HL-60 (cell line): ENCODE data around the gene ENPP1.

ENCODE experiments used
- DNase-seq, 2 experiments: peaks; one replicate each; pipeline ENCODE4 v3.0.0-alpha.2; 2010 to 2020; ENCODE audit warnings: low read depth in 1 of 2, low spot score in 1 of 2
- H3K27ac ChIP-seq: fragments of 250-450 bp; sonication (Bioruptor Pico); replicated peaks from 2 replicates; pipeline ENCODE4 v1.5.1; 2020; ENCODE audit warnings: mild to moderate bottlenecking, moderate library complexity
- H3K27me3 ChIP-seq: fragments of 250-450 bp; sonication (Bioruptor Pico); 2 replicates; pipeline ENCODE4 v1.5.1; 2021; ENCODE audit warnings: mild to moderate bottlenecking, moderate library complexity; ENCODE audit not compliant: insufficient read depth, poor library complexity, severe bottlenecking
- H3K4me3 ChIP-seq: replicated peaks from 2 replicates; pipeline ENCODE4 v1.5.1; 2011; ENCODE audit warnings: mild to moderate bottlenecking, control low read depth, low read length; ENCODE audit not compliant: insufficient read depth
- GABPA ChIP-seq: IDR thresholded peaks from 2 replicates; pipeline ENCODE4 v1.6.1; 2012; ENCODE audit warnings: low read depth
- POLR2AphosphoS5 ChIP-seq: IDR thresholded peaks from 2 replicates; pipeline ENCODE4 v1.6.1; 2012; ENCODE audit warnings: low read depth
- REST ChIP-seq: IDR thresholded peaks from 2 replicates; pipeline ENCODE4 v1.6.1; 2012; ENCODE audit warnings: low read depth; ENCODE audit not compliant: insufficient replicate concordance
- SPI1 ChIP-seq: IDR thresholded peaks from 2 replicates; pipeline ENCODE4 v1.6.1; 2012; ENCODE audit warnings: low read depth, mild to moderate bottlenecking, borderline replicate concordance
- TF ChIP-seq, protein P1 (sequence below): IDR thresholded peaks from one replicate; pipeline ENCODE4 v1.5.1; 2011; ENCODE audit warnings: low read length, control low read depth, inconsistent platforms; ENCODE audit not compliant: insufficient read depth

The ENPP1 gene

GRCh38 chr6:131916847-131917246, 109.0 kb downstream of the ENPP1 start:
- no peak for TF ChIP-seq SPI1
- no peak for TF ChIP-seq POLR2AphosphoS5
- DNase-seq: no peak
- Histone ChIP-seq H3K27me3 (no peaks in the 10 kb centered on the region), H3K27ac (no peak overlapping the region), H3K4me3 (no peak overlapping the region)

DNA sequence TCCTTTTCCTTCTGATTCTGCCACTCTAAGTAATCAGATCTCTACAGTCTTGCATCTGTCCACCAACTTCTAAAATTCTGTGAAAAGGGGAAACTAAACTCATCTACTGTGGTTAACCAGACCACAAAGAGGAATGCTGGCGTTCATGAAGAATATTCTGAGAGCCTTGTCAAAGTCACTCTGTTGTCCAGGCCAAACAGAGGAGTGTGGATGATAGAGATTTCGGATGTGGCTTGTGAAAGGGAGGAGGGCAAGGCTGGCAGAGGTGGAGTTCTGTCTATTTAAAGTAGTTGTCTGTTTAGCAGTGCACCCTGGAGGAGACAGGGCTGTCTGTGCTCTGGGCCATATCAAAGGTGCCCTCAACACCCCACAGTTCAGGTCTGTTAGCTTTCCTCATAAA, 109.5 kb downstream of the ENPP1 start:
- DNase-seq: peak in 1 of 2 experiments; percentile 6
- TF ChIP-seq, protein P1, sequence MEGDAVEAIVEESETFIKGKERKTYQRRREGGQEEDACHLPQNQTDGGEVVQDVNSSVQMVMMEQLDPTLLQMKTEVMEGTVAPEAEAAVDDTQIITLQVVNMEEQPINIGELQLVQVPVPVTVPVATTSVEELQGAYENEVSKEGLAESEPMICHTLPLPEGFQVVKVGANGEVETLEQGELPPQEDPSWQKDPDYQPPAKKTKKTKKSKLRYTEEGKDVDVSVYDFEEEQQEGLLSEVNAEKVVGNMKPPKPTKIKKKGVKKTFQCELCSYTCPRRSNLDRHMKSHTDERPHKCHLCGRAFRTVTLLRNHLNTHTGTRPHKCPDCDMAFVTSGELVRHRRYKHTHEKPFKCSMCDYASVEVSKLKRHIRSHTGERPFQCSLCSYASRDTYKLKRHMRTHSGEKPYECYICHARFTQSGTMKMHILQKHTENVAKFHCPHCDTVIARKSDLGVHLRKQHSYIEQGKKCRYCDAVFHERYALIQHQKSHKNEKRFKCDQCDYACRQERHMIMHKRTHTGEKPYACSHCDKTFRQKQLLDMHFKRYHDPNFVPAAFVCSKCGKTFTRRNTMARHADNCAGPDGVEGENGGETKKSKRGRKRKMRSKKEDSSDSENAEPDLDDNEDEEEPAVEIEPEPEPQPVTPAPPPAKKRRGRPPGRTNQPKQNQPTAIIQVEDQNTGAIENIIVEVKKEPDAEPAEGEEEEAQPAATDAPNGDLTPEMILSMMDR: no peak
- TF ChIP-seq GABPA (no peak), POLR2AphosphoS5 (no peak), REST (no peak), SPI1 (no peak)

GRCh38 chr6:131917763-131918649, 110.2 kb downstream of the ENPP1 start:
- TF ChIP-seq, protein P1: no peak
- TF ChIP-seq GABPA (no peak), REST (no peak)
- Histone ChIP-seq H3K27ac (no peak overlapping the region), H3K27me3 (no peaks in the 10 kb centered on the region), H3K4me3 (no peak overlapping the region)
- DNase-seq: no peak

More for the DNA sequence above, 109.5 kb downstream of the ENPP1 start:
- Histone ChIP-seq H3K27me3 (no peaks in the 10 kb centered on the region), H3K27ac (no peak overlapping the region), H3K4me3 (no peak overlapping the region)

DNA sequence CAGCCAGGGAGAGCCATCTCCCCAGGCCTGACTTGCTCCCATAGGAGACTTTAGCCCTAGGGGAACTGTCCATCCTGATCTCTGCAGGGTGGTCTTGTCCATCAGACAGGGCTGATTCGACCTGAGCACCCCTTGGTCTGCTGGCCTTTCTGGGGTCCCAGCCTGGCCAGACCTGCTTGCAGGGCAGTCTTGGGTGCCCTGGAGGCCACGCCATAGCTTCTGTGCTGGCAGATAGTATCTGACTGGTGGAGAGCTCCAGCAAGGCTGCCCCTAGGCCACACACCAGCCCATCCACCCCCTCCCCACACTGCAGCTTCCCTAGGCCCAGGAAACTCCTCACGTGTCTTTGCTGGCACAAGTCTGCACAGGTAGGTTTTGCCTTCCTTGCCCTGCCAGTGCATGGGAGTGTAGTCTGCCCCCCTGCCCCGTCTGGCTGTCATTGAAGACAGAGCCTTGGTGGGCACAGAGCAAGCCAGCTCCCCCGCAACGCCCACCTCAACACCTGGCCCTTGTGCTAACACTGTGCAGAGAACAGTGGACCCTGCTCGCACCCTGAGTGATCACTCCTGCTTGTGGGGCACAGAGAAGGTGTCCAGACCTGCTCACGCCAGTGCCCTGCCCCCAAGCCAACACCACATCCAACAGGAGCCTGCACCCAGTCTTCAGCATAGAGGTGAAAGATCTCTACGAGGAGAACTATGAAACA, 111.0 kb downstream of the ENPP1 start:
- no peaks in the 10 kb centered on the region for H3K27me3 ChIP-seq
- no peak for DNase-seq
- no peak overlapping the region for H3K4me3 ChIP-seq
- no peak overlapping the region for H3K27ac ChIP-seq
- no peak for TF ChIP-seq REST
- no peak for TF ChIP-seq SPI1
- TF ChIP-seq, protein P1: no peak
- no peak for TF ChIP-seq POLR2AphosphoS5
- no peak for TF ChIP-seq GABPA
